Body of pancreas (tissue), 4 donors: Measurements from ENCODE around the gene KATNB1.

Experiments
- CTCF ChIP-seq, 7 experiments: fragments of 450-650 bp in 4 of 7; fragments of 200-600 bp in 3 of 7; sonication (generic) in 3 of 7; IDR thresholded peaks; one replicate each; pipeline ENCODE4 v1.5.1; 2016 to 2019; ENCODE audit warnings: antibody characterized with exemption in 7 of 7
- POLR2A ChIP-seq, 3 donors: fragments of 450-650 bp; IDR thresholded peaks; one replicate each; pipeline ENCODE4 v1.6.1; 2016; ENCODE audit warnings: antibody characterized with exemption in 3 of 3, mild to moderate bottlenecking in 2 of 3

GRCh38 chr16:57794849-57795430 is 59.4 kb downstream of the KATNB1 start:
- TF ChIP-seq POLR2A (IDR thresholded peaks at IDR 0.05) (no peak), CTCF (IDR thresholded peaks at IDR 0.05) (no peak)
